Measurements from ENCODE around the gene SQSTM1.
"Not testable (repeated sequence)": the region's sequence is repeated elsewhere in the genome, so short reads cannot be mapped to it uniquely, and the experiment has no call there.

SQSTM1 gene

GRCh38 chr5:179860301-179860700 is 39.6 kb downstream of the SQSTM1 start:
- no peak for FAIRE-seq

- no peak for FAIRE-seq
Observed at GRCh38 chr5:179862296-179862695, 41.6 kb downstream of the SQSTM1 start.

GRCh38 chr5:179862891-179863290 is 42.2 kb downstream of the SQSTM1 start:
- FAIRE-seq: no peak

DNA sequence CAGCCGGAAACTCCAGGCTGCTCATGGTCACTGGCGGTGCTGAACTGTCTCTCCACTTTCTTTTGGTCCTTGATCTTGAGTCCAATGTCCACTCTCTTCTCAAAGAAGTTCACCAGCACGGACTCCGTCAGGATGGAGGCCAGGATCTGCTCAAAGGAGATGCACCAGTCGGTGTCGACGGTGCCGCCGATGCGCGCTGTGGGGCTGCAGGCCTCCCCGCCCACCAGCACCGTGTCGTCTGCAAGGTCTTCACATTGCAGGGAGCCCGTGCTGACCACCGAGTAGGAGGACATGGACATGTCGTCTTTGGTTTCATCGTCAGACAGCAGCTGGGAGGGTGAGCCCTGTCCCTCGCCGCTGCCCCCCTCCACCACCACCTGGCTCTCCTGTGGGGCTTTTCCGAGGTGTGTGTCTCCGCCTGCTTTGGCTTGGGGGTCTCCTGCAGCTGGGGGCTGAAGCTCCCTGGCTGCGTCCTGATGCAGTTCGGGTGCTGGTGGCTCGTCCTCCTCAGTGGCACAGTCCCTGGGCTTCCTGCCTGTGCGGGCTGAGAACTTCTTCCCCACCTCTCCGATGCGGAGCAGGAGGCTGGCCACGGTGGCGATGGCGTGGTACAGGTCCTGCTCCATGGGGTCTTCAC is 42.9 kb downstream of the SQSTM1 start:
- no peak for FAIRE-seq

DNA sequence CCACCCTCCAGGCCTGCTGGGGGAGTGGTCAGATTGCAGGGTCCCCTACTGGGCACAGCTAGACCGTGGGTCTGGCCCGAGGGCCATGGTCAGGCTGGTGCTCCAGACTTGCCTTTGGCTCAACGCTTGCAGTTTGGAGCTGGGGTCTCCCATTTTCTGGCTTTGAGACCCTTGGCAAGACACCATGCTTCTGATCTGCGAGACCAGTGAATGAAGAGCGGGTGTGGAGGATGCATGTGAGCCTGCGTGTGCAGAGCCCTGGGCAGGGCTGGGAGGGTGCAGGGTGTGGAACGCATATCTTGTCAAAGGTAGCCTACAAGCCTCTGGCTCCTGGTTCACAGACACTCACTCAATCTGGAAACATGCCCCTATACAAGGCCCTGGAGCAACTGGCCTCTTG is 44.0 kb downstream of the SQSTM1 start:
- FAIRE-seq: no peak

GRCh38 chr5:179865491-179866240 is 45.0 kb downstream of the SQSTM1 start:
- FAIRE-seq: no peak

DNA sequence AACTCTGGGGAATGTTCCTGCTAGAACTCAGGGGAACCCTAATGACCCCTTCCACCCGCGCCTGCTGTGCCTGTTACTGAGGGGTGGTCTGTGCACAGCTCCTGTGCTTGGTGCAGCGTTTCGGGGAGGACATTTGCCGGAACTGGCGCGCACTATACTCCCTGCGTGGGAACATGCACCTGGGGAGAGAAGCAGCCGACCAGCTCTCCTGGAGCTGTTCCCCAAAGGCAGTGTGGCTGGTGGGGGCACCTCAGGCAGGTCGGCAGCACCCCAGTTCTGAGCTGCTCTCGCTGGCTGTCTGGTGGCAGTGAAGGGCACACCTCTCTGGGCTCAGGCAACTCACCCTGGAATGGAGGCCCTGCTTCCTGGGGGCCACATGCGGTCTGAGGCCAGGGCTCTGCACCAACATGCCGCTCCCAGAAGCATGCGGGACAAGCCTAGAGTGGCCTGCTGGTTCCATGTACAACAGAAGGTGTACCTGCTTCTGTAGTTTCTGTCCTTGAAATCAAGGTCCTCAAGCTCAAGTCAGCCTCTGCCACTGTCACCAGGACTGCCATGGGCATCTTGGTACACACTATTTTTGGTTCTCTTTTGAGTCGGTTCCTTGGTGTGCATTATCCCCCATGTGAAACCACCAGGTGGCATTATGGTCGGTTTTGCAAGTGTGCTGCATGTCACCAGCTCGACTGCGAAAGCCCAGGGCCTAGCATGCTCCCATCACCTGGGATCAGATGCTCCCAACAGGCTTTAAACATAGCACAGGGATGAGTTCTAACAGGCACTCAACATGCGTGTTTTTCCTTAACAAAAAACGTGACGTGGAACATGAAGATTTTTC is 45.8 kb downstream of the SQSTM1 start:
- FAIRE-seq: no peak

GRCh38 chr5:179867079-179867465 is 46.4 kb downstream of the SQSTM1 start:
- no peak for FAIRE-seq

- no peak for FAIRE-seq
Observed at GRCh38 chr5:179867476-179867875, 46.8 kb downstream of the SQSTM1 start.

- FAIRE-seq: no peak
Observed at GRCh38 chr5:179868541-179868940, 47.8 kb downstream of the SQSTM1 start.

- no peak for FAIRE-seq
Observed at GRCh38 chr5:179869101-179869500, 48.4 kb downstream of the SQSTM1 start.

- FAIRE-seq: no peak
Observed at GRCh38 chr5:179869641-179870402, 49.1 kb downstream of the SQSTM1 start.

DNA sequence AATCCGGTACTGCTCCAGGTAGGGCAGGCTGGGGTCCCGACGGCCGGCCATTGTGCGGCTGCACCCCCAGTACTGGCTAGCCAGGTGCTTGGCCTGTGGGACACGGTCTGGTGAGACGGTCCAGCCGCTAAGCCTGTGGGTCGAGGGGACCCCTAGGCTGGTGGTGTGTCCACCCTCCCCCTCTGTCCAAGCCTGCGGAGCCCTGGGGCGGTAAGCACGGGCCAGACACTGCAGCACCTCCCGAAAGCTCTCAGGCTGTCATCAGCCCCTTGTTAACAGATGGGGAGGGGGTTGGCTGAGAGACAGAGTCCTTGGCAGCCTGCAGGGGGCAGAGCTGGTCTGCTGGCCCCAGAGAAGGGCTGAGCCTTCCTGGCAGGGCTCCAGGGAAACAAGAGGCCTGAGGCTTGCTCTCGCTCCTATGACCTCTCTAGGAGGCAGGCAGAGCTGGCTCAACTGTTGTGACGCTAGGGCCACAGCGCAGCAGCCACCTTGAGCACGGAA is 49.7 kb downstream of the SQSTM1 start:
- FAIRE-seq: no peak

DNA sequence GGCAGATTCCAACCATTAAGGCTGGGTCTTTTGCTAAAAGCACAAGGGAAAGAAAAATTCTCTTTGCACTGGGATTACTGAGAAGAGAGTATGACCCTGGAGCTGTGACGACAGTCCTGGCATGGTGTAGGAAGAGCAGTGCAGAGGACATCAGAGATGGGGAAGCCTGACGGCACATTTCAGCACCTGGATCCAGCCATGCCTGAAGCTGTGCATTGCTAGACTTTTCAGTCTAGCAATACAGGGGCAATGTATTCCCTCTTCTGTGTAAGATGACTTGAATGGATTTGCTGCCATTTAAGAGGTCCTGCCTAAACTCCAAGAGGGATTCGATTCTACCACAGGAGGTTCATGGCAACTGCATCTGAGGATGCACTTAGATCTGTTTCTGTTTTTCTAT is 50.2 kb downstream of the SQSTM1 start:
- FAIRE-seq: no peak

GRCh38 chr5:179871533-179871932 is 50.8 kb downstream of the SQSTM1 start:
- not testable (repeated sequence) for FAIRE-seq

DNA sequence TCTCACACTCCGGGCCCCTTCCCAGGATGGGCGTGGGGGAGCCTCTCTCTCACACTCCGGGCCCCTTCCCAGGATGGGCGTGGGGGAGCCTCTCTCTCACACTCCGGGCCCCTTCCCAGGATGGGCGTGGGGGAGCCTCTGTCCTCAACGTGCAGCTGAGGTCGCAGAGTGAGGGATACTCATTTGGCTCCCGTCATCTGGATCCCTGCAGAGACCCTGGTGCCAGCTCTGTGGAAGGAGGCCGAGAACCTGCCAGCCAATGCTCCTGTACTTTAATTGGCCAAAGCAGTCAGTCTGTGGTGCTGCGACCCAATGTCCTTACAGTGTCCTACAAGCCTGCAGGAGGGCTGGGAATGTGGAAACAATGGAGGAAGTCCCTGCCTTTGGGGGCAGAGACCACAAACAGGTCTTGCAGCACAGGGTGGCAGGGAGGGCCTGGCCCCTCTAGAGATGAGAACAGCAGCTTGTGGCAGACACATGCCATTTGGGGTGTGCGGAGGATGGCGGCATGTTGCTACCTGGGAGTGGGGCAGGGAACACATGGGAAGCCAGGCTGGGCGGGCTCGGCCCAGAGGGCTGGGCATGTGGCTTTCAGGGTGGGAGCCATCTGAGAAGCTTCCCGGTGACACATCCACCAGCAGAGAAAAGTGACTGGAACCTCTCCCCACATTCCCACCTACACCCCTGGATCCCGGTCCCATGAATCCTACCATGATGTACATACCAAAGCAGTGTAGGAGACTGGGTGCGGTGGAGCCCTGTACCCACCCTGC is 51.5 kb downstream of the SQSTM1 start:
- no peak for FAIRE-seq

GRCh38 chr5:179872828-179873575 is 52.3 kb downstream of the SQSTM1 start:
- no peak for FAIRE-seq

- FAIRE-seq: no peak
Observed at GRCh38 chr5:179873588-179874110, 52.9 kb downstream of the SQSTM1 start.

GRCh38 chr5:179874136-179874535 is 53.4 kb downstream of the SQSTM1 start:
- no peak for FAIRE-seq

- FAIRE-seq: no peak
Observed at GRCh38 chr5:179874536-179875292, 54.0 kb downstream of the SQSTM1 start.

All from islet of Langerhans (tissue), 1 donor.